Chondrocyte (in vitro differentiated cells): ENCODE measurements around the gene SLC6A12. TPM values are rescaled to one million over a fixed set of nuclear protein-coding genes. Genes with fewer than 3 reads are reported as not detected.

ENCODE experiments used
- DNase-seq: peaks from one replicate; pipeline ENCODE4 v3.0.0; 2021; ENCODE audit warnings: mixed read lengths, low spot score
- H3K27ac Mint-ChIP-seq: one replicate; pipeline ENCODE4 v1.8.0; 2021; ENCODE audit warnings: mild to moderate bottlenecking, moderate library complexity, mixed read lengths; ENCODE audit not compliant: unreplicated experiment
- H3K27me3 Mint-ChIP-seq: 2 replicates; pipeline ENCODE4 v1.8.0; 2021; ENCODE audit warnings: low read depth, mixed read lengths
- H3K36me3 Mint-ChIP-seq: 2 replicates; pipeline ENCODE4 v1.8.0; 2021; ENCODE audit warnings: low read depth, mixed read lengths
- H3K4me1 Mint-ChIP-seq: 2 replicates; pipeline ENCODE4 v1.8.0; 2021; ENCODE audit warnings: low read depth, mild to moderate bottlenecking, mixed read lengths
- H3K4me3 Mint-ChIP-seq: one replicate; pipeline ENCODE4 v1.8.0; 2021; ENCODE audit warnings: mild to moderate bottlenecking, moderate library complexity, mixed read lengths; ENCODE audit not compliant: unreplicated experiment
- H3K9me3 Mint-ChIP-seq: 2 replicates; pipeline ENCODE4 v1.8.0; 2021; ENCODE audit warnings: low read depth, mixed read lengths
- total RNA-seq: library from RNA; stranded (reverse); gene quantifications from 3 replicates; pipeline ENCODE4 v1.2.1, GENCODE V29; 2021
- TF ChIP-seq, protein P1 (sequence below): fragments of 200-600 bp; sonication (generic); IDR thresholded peaks from 2 replicates; pipeline ENCODE4 v1.5.0; 2021; ENCODE audit warnings: antibody characterized with exemption, mild to moderate bottlenecking, moderate library complexity

Gene SLC6A12
- total RNA-seq, 1 donor from 2014 or later, result 0.42 TPM

DNA sequence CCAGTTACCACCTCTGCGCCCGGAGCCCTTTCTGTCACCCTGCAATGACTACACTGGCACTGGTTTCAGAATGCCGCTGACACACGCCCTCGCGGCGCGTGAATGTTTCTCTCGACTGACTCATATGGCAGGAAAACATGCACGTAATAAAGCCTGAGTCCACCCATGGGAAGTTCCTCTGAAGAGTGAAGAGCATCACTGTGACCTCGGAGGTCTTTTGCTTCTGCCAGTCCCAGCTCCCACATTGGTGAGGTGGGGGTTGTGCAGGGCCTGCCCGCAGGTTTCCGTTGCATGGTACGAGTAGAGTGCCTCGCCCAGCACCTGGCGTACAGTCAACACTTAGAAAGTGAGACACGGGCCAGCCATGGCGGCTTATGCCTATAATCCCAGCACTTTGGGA, 11.1 kb upstream of the SLC6A12 start:
- no peaks in the 10 kb centered on the region for H3K36me3 Mint-ChIP-seq

DNA sequence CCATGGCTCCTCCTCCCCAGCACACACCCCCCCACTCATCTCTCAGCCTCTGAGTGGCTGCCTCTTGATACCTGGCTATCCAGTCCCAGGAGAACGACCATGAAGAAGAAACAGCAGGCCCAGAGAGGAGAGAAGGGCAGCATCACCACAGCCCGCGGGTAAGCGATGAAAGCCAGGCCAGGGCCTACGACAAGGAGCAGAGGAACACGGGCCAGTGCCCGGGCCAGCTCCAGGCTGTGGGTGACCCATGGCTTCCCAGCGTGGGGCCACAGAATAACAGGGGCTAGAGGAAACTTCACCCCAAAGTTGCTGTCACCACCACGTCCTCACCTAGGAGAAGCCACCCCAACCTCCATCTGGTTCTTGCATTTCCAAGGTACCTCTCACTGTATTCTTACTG, 10.4 kb upstream of the SLC6A12 start:
- Mint-ChIP-seq H3K4me3 (no peak overlapping the region), H3K27ac (no peak overlapping the region), H3K9me3 (no peaks in the 10 kb centered on the region), H3K4me1 (peaks cover 4% of the 10 kb centered on the region), H3K27me3 (peaks cover 30% of the 10 kb centered on the region), H3K36me3 (no peaks in the 10 kb centered on the region)
- no peak for DNase-seq
- TF ChIP-seq, protein P1, sequence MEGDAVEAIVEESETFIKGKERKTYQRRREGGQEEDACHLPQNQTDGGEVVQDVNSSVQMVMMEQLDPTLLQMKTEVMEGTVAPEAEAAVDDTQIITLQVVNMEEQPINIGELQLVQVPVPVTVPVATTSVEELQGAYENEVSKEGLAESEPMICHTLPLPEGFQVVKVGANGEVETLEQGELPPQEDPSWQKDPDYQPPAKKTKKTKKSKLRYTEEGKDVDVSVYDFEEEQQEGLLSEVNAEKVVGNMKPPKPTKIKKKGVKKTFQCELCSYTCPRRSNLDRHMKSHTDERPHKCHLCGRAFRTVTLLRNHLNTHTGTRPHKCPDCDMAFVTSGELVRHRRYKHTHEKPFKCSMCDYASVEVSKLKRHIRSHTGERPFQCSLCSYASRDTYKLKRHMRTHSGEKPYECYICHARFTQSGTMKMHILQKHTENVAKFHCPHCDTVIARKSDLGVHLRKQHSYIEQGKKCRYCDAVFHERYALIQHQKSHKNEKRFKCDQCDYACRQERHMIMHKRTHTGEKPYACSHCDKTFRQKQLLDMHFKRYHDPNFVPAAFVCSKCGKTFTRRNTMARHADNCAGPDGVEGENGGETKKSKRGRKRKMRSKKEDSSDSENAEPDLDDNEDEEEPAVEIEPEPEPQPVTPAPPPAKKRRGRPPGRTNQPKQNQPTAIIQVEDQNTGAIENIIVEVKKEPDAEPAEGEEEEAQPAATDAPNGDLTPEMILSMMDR, result no peak

More for the DNA sequence above, 11.1 kb upstream of the SLC6A12 start:
- peaks cover 4% of the 10 kb centered on the region for H3K4me1 Mint-ChIP-seq
- TF ChIP-seq, protein P1, result no peak
- no peaks in the 10 kb centered on the region for H3K9me3 Mint-ChIP-seq
- no peak overlapping the region for H3K4me3 Mint-ChIP-seq
- peaks cover 35% of the 10 kb centered on the region for H3K27me3 Mint-ChIP-seq
- no peak for DNase-seq
- H3K27ac Mint-ChIP-seq, result no peak overlapping the region

DNA sequence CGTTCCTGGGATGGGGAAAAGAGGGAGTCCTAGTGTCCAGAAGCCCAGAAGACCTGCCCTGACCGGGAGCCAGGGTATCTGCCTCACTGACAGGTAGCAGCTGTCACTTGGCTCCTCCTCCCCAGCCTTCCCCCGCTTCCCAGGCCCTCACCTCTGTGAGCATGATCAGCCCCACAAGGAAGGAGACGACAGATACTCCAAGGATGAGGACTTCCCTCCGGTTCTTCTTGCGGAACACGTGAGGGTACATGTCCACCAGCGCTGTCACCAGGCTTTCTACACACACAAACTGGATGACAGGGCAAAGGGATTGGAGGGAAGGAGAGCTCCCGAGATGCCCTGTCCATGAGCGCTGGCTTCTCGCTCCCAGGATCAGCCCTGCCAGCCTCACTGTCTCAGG, 9.9 kb upstream of the SLC6A12 start:
- H3K4me1 Mint-ChIP-seq, result peaks cover 4% of the 10 kb centered on the region

DNA sequence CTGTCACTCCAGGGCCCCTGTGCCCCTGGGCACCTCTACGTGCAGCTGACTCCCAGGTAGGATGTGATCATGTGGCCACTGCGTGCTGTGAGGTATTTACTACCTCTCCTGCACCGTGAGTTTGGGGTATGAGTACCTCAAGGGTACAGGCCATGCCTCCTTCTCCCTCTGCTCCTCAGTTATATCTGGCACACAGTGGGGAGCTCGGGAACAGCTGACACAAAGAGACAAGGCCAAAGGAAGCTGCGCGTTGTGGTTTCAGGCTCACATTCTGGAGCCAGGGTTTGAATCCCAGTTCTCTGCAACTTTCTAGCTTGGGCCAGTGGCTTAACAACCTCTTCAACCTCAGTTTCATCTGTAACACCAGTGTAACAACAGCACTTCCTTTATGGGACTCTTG, 7.8 kb upstream of the SLC6A12 start:
- Mint-ChIP-seq H3K4me1 (no peaks in the 10 kb centered on the region), H3K27ac (no peak overlapping the region), H3K4me3 (no peak overlapping the region), H3K9me3 (no peaks in the 10 kb centered on the region), H3K27me3 (peaks cover 23% of the 10 kb centered on the region), H3K36me3 (no peaks in the 10 kb centered on the region)
- no peak for DNase-seq
- TF ChIP-seq, protein P1, result no peak

More for the DNA sequence above, 9.9 kb upstream of the SLC6A12 start:
- DNase-seq, result no peak
- Mint-ChIP-seq H3K27ac (no peak overlapping the region), H3K9me3 (no peaks in the 10 kb centered on the region), H3K4me3 (no peak overlapping the region), H3K27me3 (peaks cover 31% of the 10 kb centered on the region), H3K36me3 (no peaks in the 10 kb centered on the region)
- TF ChIP-seq, protein P1, result no peak

DNA sequence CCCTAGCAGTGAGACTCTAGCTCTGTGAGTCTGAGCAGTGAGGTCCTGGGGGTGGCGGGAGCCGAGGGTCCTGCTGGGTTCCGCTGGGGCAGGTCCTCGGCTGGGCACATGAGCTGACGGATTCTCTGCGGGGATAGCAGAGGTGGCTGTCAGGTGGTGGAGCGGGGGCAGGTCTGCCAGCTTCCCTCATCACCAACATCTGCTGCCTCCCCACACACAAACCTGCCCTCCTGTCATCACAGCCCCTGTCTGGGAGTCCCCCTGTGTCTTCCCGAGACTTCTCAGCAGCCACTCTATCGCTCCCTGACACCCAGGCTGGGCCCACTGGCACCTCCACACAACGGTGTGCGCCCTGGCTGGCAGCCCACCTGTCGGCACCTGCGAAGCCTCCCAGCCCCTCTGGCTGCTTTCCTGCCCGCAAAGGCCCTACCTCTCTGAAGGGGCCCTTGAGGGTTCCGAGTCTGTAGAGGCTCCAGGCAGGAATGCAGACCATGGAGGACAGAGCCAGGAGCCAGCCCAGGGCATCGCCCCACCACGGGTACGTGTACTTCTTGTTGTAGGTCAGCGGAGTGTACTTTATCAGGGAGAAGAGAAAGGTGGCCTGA, 7.1 kb upstream of the SLC6A12 start:
- TF ChIP-seq, protein P1, result no peak
- no peaks in the 10 kb centered on the region for H3K4me1 Mint-ChIP-seq
- no peaks in the 10 kb centered on the region for H3K36me3 Mint-ChIP-seq
- no peak overlapping the region for H3K4me3 Mint-ChIP-seq
- H3K9me3 Mint-ChIP-seq, result no peaks in the 10 kb centered on the region
- no peak overlapping the region for H3K27ac Mint-ChIP-seq
- H3K27me3 Mint-ChIP-seq, result peaks cover 22% of the 10 kb centered on the region
- DNase-seq, result no peak
